OCI-M2 (cell line): Measurements from ENCODE around the gene PRSS27.
"Not testable (repeated sequence)": the region's sequence is repeated elsewhere in the genome, so short reads cannot be mapped to it uniquely, and the experiment has no call there.

Experiments used
- DNase-seq: peaks from one replicate; lab custom pipeline; 2025; ENCODE audit not compliant: unreplicated experiment; lab: John Stamatoyannopoulos, UW

PRSS27 gene

DNA sequence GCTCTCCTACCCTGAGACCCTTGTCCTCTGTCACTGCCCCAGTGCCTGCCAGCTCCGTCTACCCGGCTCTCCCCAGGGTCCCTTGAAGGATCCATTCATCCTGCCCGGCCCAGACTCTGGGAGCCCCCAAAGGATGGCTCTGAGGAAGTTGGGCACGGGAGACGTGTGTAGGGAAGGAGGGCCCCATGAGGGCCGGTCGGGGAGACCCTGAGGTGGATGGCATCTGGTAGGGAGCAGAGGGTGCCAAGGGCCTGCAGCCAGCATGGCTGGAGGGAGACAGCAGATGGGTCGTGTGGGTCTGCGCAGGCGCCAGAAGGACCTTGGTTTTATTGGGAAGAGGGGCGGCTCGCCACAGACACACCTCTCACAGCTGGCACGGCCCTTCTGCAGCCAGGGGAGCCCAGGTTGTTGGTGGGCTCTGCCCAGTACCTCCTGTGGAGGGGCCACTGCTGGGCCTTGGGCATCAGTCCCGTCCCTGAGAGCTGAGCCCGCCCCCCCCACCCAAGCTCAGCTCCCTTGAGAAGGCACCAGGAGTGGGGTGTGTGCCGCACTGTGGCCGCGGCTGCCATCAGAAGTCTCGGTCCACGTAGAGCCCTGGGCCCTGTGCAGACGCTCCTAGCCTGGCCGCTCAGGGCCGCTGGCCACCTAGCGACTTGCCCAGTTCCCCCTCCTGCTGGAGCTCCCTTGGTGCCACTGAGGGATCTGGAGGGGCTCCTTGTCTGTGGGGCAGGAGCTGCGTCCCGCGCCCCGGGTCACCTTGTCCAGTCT, 21.7 kb downstream of the PRSS27 start:
- DNase-seq = no peak

DNA sequence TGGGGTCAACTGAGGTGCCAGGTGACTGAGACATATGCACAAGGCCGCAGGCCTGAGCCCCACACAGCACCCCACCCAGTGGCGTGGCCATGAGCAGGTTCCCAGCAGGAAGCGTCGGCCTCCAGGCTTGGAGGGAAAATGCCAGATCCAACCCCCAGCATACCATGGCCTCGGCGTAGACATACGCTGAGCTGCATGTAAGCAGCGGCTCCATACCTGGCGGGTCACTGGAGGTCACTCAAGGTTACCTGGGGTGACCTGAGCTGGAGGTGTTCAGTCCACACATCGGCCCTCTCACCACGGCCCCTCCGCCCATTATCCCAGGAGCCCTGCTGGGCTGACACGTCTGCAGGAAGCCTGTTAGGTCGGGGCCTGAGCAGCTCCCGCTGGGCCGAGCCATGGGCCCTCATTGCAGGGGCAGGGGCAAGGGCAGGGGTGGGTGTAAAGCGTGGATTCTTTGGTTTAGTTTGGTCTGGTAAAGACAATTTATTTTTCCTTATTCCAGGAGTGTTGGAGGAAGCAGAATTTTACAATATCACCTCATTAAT, 22.5 kb downstream of the PRSS27 start:
- DNase-seq = no peak

DNA sequence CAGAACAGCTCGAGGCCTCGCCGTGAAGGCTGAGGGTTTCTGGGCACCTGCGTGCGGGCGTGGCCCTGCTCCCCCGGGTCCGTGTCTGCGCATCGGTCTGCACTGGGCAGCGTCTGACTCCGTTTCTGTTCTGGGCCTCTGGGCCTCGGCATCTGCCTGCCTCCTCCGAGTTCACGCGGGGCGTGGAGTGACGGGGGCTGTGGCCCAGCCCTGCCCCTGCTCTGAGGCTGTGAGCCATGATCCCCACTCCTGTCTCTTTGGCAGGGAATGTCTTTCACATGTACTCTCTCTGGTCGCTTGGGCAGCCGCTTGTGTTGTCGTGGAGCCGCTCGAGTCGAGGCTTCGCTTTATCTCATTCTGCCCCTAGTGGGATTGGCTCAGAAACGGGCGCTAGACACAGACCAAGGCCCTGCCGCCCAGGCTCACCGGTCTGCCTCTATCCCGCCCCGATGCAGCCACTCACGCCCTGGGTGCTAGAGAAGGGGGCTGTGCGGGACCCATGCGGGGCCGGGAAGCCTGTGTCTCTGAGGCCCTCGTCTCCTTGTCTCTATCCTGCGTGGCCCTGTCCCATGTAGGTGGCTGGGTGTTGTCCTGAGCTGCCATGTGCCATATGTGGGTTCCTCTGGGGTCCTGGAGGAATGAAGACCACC, 23.3 kb downstream of the PRSS27 start:
- not testable (repeated sequence) for DNase-seq

DNA sequence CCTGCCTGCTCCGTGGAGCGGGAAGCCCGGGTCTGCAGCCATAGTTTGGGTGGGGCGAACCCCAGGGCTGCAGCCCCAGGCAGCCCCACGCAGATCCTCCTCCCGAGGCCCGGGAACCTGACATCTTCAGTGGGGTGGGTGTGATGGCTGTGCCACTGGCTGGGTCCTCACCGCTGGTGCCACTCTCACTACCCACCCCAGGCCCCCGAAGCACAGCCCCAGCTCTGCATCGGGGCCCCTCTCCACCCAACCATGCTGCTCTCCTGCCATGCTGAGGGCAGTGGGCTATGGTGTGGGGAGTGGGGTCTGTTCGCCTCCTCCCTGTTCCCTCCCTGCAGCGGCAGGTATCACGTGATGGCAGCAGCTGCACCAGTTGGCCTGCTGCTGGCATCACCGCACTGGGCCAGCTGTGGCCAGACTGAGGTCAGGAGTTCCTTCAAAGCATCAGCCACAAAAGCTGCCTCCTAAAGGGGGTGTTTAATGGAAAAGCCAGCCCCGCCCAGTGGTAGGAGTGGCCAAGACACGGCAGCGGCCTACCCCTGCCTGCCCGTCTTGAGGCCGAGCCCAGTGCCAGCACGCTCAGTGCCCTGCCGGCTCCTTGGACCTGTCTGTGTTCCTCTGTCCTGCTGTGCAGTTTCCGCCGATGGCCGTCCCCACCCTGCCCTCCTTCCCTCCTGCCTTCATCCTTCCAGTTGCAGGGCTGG, 26.9 kb downstream of the PRSS27 start:
- no peak for DNase-seq

DNA sequence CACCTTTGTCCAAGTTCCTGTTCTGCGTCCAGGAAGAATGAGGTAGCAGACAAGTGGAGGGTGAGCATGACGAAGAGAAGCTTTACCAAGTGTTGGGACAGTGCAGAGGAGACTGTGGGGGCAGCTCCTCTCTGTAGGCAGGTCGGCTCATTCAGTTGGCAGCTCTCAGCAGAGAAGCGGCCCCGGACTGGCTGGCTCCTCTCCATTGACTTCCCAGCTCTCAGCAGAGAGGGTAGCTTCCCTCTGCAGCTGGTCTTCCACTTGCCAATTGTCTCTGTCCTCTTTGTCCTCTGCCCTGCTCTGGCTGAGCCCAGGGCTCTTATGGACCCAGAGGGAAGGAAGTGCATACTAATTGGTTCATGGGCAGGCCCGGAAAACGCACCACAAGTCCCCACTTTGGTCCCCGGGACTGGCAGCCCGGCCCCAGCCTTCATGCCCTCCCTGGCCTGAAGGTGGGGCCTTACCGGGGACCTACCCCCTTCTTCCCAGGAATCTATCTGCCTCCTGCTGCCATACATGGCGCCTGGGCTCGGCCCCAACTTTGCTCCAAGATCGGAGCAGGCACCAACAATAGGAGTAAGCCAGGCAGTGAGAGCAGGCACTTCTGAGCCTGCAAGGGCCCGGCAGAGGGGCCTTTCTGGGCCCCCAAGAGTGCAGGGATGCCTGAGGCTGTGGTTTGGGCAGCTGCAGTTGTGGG, 27.6 kb downstream of the PRSS27 start:
- DNase-seq = no peak

DNA sequence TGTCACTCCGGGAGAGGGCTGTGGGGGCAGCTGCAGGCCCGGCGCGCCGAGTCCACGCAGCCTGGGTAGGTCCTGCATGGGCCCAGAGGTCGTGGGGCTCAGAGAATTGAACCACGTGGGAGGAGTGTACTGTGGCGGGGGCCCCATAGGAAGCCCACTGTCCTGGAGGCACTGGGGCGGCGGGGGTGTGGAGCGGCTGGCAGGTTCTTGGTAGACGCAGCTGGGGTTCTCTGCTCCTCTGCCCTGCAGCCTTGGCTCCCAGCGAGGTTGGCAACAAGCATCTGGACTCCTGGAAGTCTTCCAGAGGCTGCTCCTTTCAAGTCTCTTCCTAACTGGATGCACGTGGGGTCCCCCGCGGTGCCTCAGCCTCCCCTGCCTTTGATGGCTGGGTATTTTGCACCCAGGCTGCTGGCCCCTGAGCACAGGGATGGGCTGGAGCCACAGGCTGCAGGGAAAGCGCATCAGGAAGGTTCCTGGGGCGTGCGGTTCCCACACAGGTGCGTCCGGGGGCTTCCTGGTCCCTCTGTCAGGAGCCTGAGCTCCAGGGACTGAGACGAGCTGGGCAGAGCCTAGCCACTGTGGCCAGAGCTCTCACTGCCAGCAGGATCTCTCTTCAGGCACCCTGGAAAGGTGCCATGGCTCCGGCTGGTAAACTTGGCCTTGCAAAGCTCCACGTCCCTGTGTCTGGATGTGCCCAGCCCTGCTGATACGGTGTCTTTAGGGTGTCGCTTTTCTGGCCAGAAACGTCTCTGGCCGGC, 28.4 kb downstream of the PRSS27 start:
- no peak for DNase-seq

DNA sequence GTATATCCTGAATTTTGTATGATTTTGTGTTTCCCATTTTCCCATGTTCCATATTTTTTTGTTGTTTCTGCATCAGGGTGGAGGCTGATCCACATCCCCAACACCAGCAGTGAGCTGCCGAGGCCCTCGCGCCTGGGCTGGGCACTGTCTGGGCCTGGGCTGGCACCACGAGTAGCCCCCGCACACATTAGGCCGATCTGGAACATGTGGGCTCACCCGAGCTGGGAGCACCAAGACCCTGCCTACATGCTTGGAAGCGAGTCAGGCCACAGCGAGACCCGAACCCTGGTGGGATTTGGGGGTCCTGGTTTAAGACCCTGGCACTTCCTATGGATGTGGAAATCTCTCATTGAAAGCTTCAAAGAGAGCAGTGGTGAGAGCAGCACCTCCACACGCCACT, 29.2 kb downstream of the PRSS27 start:
- no peak for DNase-seq

DNA sequence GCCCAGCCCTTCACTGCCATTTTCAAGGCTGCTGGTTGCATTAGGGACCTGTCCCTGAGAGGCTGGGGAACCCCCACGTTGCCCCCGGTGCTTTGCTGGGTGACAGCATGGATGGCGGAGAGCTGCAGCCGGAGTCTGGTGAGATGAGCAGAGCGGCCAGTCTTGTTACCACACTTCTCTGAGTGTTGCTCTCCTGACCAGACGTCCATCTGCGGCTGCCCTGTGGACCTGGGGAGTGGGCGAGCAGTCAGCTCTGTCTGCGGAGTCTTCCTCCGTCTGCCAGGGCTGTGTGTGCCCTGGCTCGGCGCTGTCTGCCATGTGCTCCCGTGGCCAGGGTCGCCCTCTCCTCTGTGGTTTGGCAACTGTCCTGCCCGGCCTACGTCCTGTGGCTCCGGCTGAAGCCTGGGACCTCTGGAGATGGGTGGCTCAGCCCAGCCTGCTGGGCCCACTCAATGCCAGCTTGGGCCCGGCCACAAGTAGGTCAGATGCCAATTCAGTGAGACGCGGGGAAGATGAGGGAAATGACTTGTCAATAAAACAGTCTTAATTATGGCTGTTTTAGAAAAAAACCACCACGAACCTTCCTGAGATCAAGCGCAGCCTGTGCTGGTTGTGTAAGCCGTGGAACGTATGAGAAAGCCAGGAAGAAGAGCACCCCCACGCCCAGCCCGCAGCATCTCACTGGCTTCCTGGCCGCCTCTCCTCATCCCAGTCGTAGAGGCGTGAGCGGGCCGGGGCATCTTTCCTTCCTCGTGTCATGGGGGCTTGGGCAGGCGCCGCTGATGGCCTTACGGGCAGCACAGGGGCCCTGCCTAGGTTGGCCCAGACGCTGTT, 29.8 kb downstream of the PRSS27 start:
- no peak for DNase-seq

DNA sequence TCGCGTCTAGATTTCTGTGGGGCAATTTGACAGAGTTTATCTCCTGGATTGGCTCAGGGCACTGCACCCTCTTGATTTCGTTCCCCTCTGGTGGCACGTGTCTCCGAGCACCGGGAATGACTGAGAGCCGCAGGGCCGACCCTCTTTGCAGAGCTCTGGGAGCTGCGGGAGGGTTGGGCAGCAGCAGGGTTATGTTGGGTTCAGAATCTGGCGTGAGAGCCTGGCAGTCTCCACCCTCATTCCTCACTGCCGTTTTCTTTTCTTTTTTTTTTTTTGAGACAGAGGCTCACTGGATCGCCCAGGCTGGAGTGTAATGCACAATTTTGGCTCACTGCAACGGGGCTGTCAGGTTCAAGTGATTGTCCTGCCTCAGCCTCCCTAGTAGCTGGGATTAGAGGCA, 30.6 kb downstream of the PRSS27 start:
- DNase-seq = not testable (repeated sequence)

DNA sequence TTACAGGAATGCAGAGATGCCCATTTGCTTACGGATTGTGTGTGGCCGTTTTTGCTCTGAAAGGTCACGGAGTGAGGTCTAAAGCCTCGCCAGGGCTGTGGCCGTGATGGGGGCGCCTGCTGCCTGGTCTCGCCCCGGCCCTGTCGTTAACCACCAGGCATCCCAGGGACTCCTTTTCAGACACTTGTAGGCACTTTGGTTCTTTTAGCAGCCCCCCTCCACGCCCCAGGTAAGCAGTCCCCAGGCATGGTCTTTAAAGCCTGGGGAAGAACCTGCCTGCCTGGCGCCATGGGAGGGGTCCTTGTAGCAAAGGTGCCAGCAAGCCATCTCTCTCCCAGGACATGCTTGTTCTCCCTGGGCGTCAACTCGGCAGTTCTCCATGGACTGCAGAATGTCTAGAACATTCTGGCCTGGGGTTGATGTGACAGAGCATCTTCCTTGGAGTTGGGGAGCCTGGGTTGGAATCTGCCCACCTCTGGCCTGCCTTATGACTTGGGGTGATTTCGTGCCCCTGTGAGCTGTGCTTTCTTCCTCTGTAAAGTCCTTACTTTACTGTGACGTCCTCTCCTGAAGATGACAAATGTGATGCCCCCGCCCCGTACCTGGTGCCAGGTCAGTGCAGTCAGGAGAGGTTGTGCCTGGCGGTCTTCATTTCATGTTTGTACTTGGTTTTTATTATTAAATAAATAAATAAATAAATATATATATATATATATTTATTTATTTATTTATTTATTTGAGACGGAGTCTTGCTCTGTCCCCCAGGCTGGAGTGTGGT, 32.3 kb downstream of the PRSS27 start:
- no peak for DNase-seq

DNA sequence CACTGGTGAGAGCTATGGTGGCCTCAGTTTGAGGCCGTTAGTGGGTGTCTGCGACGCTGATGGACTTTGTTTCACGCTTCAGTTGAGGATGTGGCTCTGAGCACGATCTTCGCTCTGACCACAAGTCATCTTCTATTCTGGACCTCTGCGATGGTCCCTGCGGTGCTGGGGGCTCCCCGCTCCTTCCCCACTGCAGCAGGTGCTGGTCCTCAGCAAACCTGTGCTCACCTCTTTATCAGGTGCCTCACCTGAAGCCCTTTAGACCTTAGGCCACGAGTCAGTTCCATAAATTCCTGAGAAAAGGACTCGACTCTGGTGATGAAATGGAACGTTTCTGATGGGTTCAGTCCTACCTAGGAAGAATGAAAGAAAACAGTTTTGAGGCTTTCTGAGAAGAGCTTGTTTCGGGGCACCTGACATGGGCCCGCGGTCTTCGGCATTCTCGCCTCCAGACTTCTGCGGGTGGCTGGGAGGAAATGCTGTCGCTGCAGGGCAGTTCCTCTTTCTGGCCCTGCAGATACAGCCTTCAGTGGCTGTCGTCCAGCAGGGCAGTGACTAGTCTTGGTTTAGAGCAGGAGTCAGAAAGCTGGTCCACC, 33.0 kb downstream of the PRSS27 start:
- no peak for DNase-seq

DNA sequence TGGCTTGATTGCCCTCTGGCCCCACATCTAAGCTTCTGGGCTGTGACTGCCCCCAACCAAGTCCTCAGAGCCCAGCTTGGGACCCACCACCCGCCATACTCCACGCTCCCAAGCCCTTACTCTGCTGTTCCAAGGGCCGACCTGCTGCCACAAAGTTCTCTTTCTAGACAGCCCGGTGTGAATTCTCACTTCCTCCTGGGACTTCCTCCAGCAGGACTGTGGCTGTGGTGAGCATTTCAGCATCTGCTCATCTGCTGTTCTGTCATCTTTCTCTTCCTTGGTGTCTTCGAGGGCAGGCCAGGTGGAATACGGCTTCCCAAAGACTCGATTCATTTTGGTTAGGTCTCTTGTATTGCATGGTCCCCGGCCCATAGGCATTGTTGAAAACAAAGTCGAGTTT, 33.9 kb downstream of the PRSS27 start:
- not testable (repeated sequence) for DNase-seq

DNA sequence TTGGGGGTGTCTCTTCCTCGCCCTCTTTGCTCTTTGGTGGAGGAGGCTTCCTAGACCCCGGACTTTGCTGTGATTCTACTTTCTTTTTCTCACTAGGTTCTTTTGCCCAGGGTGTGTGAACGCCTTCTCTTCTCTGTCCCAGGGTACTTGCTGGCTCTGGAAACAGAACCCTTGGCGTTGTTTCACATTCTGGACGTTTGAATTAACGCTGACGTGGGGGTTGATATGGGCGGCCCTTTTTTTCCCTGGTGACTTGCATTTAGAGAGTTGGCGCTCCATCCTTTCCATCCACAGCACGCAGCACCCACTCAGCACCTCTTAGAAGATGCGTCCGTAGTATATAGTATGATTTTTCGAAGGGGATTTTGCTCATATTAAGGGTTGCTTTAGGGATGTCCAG, 37.0 kb downstream of the PRSS27 start:
- DNase-seq = not testable (repeated sequence)

DNA sequence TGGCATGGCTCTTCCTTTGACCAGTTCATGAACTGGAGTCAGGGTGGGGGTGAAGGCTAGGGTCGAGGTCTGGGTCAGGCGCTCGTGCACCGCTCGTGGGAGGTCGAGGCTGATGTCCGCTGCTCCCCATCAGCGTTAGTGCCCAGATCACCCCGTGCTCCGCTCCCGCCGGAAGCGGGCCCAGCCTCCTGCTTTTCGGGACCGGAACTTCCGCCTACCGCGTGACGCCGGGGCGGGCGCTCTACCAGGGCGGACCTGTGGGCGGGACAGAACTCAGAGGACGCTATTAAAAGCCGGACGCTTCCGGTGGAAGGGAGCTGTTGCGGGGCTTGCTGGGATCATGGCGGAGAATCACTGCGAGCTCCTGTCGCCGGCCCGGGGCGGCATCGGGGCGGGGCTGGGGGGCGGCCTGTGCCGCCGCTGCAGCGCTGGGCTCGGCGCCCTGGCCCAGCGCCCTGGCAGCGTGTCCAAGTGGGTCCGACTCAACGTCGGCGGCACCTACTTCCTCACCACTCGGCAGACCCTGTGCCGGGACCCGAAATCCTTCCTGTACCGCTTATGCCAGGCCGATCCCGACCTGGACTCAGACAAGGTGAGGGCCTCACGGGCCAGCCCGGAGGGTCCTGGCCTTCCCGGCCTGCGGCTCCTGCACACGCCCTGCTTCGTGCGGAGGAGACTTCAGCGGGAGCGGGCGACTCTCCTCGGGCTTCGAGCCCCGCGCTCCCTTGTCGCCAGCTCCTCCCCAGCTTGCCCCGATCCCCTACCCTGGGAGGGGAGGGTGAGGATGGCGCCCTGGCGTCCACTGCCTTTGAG, 37.6 kb downstream of the PRSS27 start, which contains the start of gene KCTD5:
Gene KCTD5 (plus strand): TSS at position 315 of the 813 bp plus-strand sequence. CDS start 26 bp downstream, at position 341.
- peak; percentile 57 for DNase-seq

DNA sequence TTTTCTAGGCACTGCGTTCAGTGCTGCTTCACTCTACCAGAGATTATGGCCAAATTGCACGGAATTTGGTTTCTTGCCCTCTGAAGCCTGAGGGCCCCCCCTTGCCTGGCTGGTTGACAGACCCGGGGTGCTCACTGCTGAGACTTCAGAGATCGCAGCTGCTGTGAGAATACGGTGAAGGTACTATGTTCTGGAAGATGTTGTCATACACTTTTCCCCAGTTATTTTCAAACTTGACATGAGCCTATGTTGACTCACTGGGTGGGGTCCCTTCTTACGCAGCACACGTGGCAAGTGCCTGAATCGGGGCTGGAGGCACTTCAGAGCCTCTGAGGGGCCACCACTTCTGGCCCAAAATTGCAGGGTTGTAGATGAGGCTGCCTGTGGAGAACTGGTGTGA, 39.7 kb downstream of the PRSS27 start:
- not testable (repeated sequence) for DNase-seq

DNA sequence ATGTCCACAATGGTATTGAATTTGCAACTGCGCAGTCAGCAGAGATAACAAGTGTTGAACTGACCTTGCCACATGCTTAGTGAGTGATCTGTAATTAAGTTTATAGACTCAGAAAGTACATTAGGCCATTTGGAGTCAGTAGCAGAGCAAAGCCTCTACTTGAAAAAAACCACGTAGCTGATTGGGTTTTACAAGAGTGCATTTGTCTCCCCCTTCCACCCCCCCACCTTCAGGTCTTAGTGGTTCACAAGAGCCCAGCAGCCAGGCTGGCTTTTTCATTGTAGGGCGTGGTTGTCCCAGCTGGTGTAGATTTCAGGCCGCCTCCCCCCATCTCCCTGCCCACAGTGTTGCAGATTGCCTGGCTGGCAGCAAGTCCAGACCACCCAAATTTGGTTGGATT, 40.1 kb downstream of the PRSS27 start:
- DNase-seq = not testable (repeated sequence)

DNA sequence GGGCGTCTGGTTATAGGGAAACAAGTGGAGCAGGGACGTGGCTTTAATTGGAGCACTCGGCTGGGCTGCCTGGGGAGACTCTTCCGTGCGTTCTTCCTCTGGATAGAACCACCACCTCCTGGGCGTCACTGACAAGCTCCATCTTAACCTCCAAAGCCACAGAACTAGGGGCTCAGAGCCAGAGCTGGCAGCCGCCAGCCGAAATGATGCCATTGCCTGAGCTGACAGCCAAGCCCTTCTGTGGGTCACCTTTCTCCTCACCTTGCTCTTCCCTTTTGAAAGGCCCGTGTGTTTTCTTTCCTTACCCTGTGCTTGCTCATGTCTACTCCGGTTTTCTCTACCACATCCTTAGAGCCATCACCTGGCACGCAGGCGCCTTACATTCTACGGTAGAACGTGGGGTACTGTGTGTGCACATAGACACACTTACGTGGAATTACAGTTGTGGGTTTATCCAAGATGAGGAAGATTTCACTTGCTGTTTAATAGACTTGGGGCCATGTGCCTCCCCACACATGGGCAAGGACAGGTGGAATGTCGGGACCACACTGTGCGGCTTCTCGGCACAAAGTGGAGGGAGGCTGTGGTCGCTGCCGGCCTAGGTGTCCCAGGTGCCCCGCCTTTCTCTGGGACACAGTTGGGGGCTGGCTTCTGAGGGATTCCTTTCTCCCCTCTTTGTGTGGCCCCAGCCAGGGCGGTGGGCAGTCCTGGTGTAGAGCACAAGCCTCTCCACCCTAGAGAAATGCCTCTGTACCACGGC, 41.6 kb downstream of the PRSS27 start:
- DNase-seq = not testable (repeated sequence)
